ENCODE data around the gene GBX2. TPM values are rescaled to one million over a fixed set of nuclear protein-coding genes. Genes with fewer than 3 reads are reported as not detected.

Gene GBX2
- total RNA-seq, 8 experiments from 2014 or later: 0.36 to 25.3 (median 9.2) TPM; not detected in 2

- H3K4me3 ChIP-seq: no peak overlapping the region
- H3K27ac ChIP-seq: no peak overlapping the region
- in situ Hi-C loops (cut with MboI; ENCODE audit: low pct_unique_long_range_greater_than_20kb in 2 of 9, low sequenced_read_pairs in 9 of 9, unreplicated experiment in 9 of 9): no loop called here
- H3K4me1 ChIP-seq (replicated peaks in 1 of 2): peaks cover 18 to 33% of the 10 kb centered on the region in 2 donors
- 5 to 100% (median 73%) methylated on average over 1 to 2 of the region's 2 CpGs; no CpG with 5 or more reads in 1 of the 10 experiments for WGBS, 10 experiments
- no peak for ATAC-seq (replicated peaks in 6 of 8)
These were observed 37.9 kb upstream of the GBX2 start for GRCh38 chr2:236205867-236206645.

GRCh38 chr2:236204953-236205352 is 36.8 kb upstream of the GBX2 start:
- in situ Hi-C loops (cut with MboI; ENCODE audit: low pct_unique_long_range_greater_than_20kb in 2 of 9, low sequenced_read_pairs in 9 of 9, unreplicated experiment in 9 of 9): no loop called here
- ATAC-seq (replicated peaks in 6 of 8): no peak
- no peak overlapping the region for H3K27ac ChIP-seq
- no peak overlapping the region for H3K4me3 ChIP-seq
- 0 to 100% (median 84%) methylated on average over 1 to 5 of the region's 5 CpGs; no CpG with 5 or more reads in 2 of the 10 experiments for WGBS, 10 experiments
- peaks cover 18 to 26% of the 10 kb centered on the region in 2 donors for H3K4me1 ChIP-seq (replicated peaks in 1 of 2)

- in situ Hi-C loops (cut with MboI; ENCODE audit: low pct_unique_long_range_greater_than_20kb in 2 of 9, low sequenced_read_pairs in 9 of 9, unreplicated experiment in 9 of 9): no loop called here
- ATAC-seq (replicated peaks in 6 of 8): no peak
- Histone ChIP-seq H3K4me3 (no peak overlapping the region), H3K4me1 (replicated peaks in 1 of 2) (no peaks in the 10 kb centered on the region), H3K27ac (no peak overlapping the region)
- WGBS, 10 experiments: 21 to 100% (median 81%) methylated on average over 2 to 5 of the region's 7 CpGs; no CpG with 5 or more reads in 3 of the 10 experiments
These were observed 32.2 kb upstream of the GBX2 start for GRCh38 chr2:236200378-236200777.

- WGBS, 10 experiments: 17 to 100% (median 60%) methylated on average over 1 to 5 of the region's 7 CpGs; no CpG with 5 or more reads in 3 of the 10 experiments
- in situ Hi-C loops (cut with MboI; ENCODE audit: low pct_unique_long_range_greater_than_20kb in 2 of 9, low sequenced_read_pairs in 9 of 9, unreplicated experiment in 9 of 9): loop anchor here in 2 of 9 experiments (25.0 kb wide), 1 partner anchor 409 kb away; no protein-coding TSS in a partner anchor
- H3K4me3 ChIP-seq: no peak overlapping the region
- H3K4me1 ChIP-seq (replicated peaks in 1 of 2): no peaks in the 10 kb centered on the region
- H3K27ac ChIP-seq: no peak overlapping the region
- no peak for ATAC-seq (replicated peaks in 6 of 8)
These were observed 28.2 kb upstream of the GBX2 start for GRCh38 chr2:236196366-236196765.

- WGBS, 10 experiments: 0 to 100% (median 88%) methylated on average over 1 to 8 of the region's 12 CpGs; no CpG with 5 or more reads in 3 of the 10 experiments
- Histone ChIP-seq H3K4me1 (replicated peaks in 1 of 2) (no peaks in the 10 kb centered on the region), H3K27ac (no peak overlapping the region), H3K4me3 (no peak overlapping the region)
- ATAC-seq (replicated peaks in 6 of 8): no peak
- in situ Hi-C loops (cut with MboI; ENCODE audit: low pct_unique_long_range_greater_than_20kb in 2 of 9, low sequenced_read_pairs in 9 of 9, unreplicated experiment in 9 of 9): loop anchor here in 2 of 9 experiments (25.0 kb wide), 1 partner anchor 408 kb away; no protein-coding TSS in a partner anchor
These were observed 27.5 kb upstream of the GBX2 start for GRCh38 chr2:236195726-236196125.

- in situ Hi-C loops (cut with MboI; ENCODE audit: low pct_unique_long_range_greater_than_20kb in 2 of 9, low sequenced_read_pairs in 9 of 9, unreplicated experiment in 9 of 9): loop anchor here in 2 of 9 experiments (25.0 kb wide), 1 partner anchor 407 kb away; no protein-coding TSS in a partner anchor
- no peak overlapping the region for H3K27ac ChIP-seq
- H3K4me3 ChIP-seq: no peak overlapping the region
- 30 to 100% (median 90%) methylated on average over 2 to 10 of the region's 12 CpGs; no CpG with 5 or more reads in 3 of the 10 experiments for WGBS, 10 experiments
- no peaks in the 10 kb centered on the region for H3K4me1 ChIP-seq (replicated peaks in 1 of 2)
- no peak for ATAC-seq (replicated peaks in 6 of 8)
These were observed 26.6 kb upstream of the GBX2 start for GRCh38 chr2:236194786-236195185.

GRCh38 chr2:236193026-236193425 is 24.8 kb upstream of the GBX2 start:
- in situ Hi-C loops (cut with MboI; ENCODE audit: low pct_unique_long_range_greater_than_20kb in 2 of 9, low sequenced_read_pairs in 9 of 9, unreplicated experiment in 9 of 9): loop anchor here in 2 of 9 experiments (25.0 kb wide), 1 partner anchor 406 kb away; no protein-coding TSS in a partner anchor
- 40 to 100% (median 80%) methylated on average over 1 to 5 of the region's 10 CpGs; no CpG with 5 or more reads in 3 of the 10 experiments for WGBS, 10 experiments
- no peak for ATAC-seq (replicated peaks in 6 of 8)
- Histone ChIP-seq H3K4me1 (replicated peaks in 1 of 2) (no peaks in the 10 kb centered on the region), H3K27ac (no peak overlapping the region), H3K4me3 (no peak overlapping the region)

- H3K27ac ChIP-seq: no peak overlapping the region
- in situ Hi-C loops (cut with MboI; ENCODE audit: low pct_unique_long_range_greater_than_20kb in 2 of 9, low sequenced_read_pairs in 9 of 9, unreplicated experiment in 9 of 9): loop anchor here in 2 of 9 experiments (25.0 kb wide), 1 partner anchor 403 kb away; no protein-coding TSS in a partner anchor
- no peak for ATAC-seq (replicated peaks in 6 of 8)
- 6 to 100% (median 50%) methylated on average over 1 to 2 of the region's 2 CpGs; no CpG with 5 or more reads in 5 of the 10 experiments for WGBS, 10 experiments
- H3K4me3 ChIP-seq: no peak overlapping the region
- no peaks in the 10 kb centered on the region for H3K4me1 ChIP-seq (replicated peaks in 1 of 2)
These were observed 22.5 kb upstream of the GBX2 start for GRCh38 chr2:236190674-236191073.

GRCh38 chr2:236184701-236185100 is 16.5 kb upstream of the GBX2 start:
- H3K4me1 ChIP-seq (replicated peaks in 1 of 2): peaks cover 5 to 11% of the 10 kb centered on the region in 2 donors
- WGBS, 10 experiments: 7 to 100% (median 100%) methylated on average over 1 to 2 of the region's 4 CpGs; no CpG with 5 or more reads in 5 of the 10 experiments
- ATAC-seq (replicated peaks in 6 of 8): no peak
- H3K27ac ChIP-seq: no peak overlapping the region
- in situ Hi-C loops (cut with MboI; ENCODE audit: low pct_unique_long_range_greater_than_20kb in 2 of 9, low sequenced_read_pairs in 9 of 9, unreplicated experiment in 9 of 9): loop anchor here in 7 of 9 experiments (10.0 to 25.0 kb wide), 4 partner anchors 390 to 410 kb away; no protein-coding TSS in a partner anchor
- H3K4me3 ChIP-seq: no peak overlapping the region

- no peak overlapping the region for H3K4me3 ChIP-seq
- peak in 7 of 8 experiments; percentile 17 to 60 (median 39) for ATAC-seq (replicated peaks in 6 of 8)
- in situ Hi-C loops (cut with MboI; ENCODE audit: low pct_unique_long_range_greater_than_20kb in 2 of 9, low sequenced_read_pairs in 9 of 9, unreplicated experiment in 9 of 9): loop anchor here in 7 of 9 experiments (10.0 to 25.0 kb wide), 4 partner anchors 386 to 406 kb away; no protein-coding TSS in a partner anchor
- 0 to 29% (median 15%) methylated on average over 1 to 9 of the region's 9 CpGs for WGBS, 10 experiments
- peaks cover 12 to 15% of the 10 kb centered on the region in 2 donors for H3K4me1 ChIP-seq (replicated peaks in 1 of 2)
- H3K27ac ChIP-seq: no peak overlapping the region
These were observed 12.8 kb upstream of the GBX2 start for GRCh38 chr2:236180831-236181453.

GRCh38 chr2:236180076-236180816 is 12.1 kb upstream of the GBX2 start:
- no peak for ATAC-seq (replicated peaks in 6 of 8)
- Histone ChIP-seq H3K27ac (no peak overlapping the region), H3K4me3 (no peak overlapping the region), H3K4me1 (replicated peaks in 1 of 2) (peaks cover 12 to 15% of the 10 kb centered on the region in 2 donors)
- in situ Hi-C loops (cut with MboI; ENCODE audit: low pct_unique_long_range_greater_than_20kb in 2 of 9, low sequenced_read_pairs in 9 of 9, unreplicated experiment in 9 of 9): loop anchor here in 7 of 9 experiments (10.0 to 25.0 kb wide), 4 partner anchors 385 to 405 kb away; no protein-coding TSS in a partner anchor
- 2 to 65% (median 26%) methylated on average over 6 to 12 of the region's 12 CpGs for WGBS, 10 experiments

All from motor neuron (in vitro differentiated cells).